A673 (cell line): ENCODE measurements around the gene CDK1. TPM values are rescaled to one million over a fixed set of nuclear protein-coding genes. Genes with fewer than 3 reads are reported as not detected.

Experiments
- BruUV-seq: library from RNA; stranded (reverse); fragments of 400-500 nt; replicated peaks from 2 replicates; lab custom pipeline; 2021; lab: Mats Ljungman, UMichigan
- CTCF ChIA-PET: fragments of 300-600 bp; sonication (Branson Sonifier 250); formaldehyde crosslinking; loops from one replicate; lab custom pipeline; 2022; ENCODE audit warnings: antibody characterized with exemption; lab: Charles Lee
- POLR2A ChIA-PET: fragments of 300-600 bp; sonication (Branson Sonifier 250); formaldehyde crosslinking; loops from one replicate; lab custom pipeline; 2022; ENCODE audit warnings: antibody characterized with exemption; ENCODE audit not compliant: low non-redundant PET; lab: Charles Lee
- DNase-seq: peaks from one replicate; pipeline ENCODE4 v3.0.0-alpha.2; 2015; ENCODE audit warnings: low spot score
- H3K27ac ChIP-seq: fragments of 200-600 bp; sonication (generic); 2 replicates; pipeline ENCODE4 v1.5.1; 2016; ENCODE audit warnings: mixed run types, low read depth, mild to moderate bottlenecking, mixed read lengths, antibody characterized with exemption, low read length; ENCODE audit not compliant: poor library complexity, severe bottlenecking
- H3K27me3 ChIP-seq: fragments of 200-600 bp; sonication (generic); replicated peaks from 2 replicates; pipeline ENCODE4 v1.6.1; 2017; ENCODE audit warnings: mixed run types, low read depth, mild to moderate bottlenecking, mixed read lengths, antibody characterized with exemption, low read length; ENCODE audit not compliant: insufficient read depth, poor library complexity
- H3K36me3 ChIP-seq: fragments of 200-600 bp; sonication (generic); 2 replicates; pipeline ENCODE4 v1.6.1; 2016; ENCODE audit warnings: mixed run types, mild to moderate bottlenecking, mixed read lengths, antibody characterized with exemption, low read length; ENCODE audit not compliant: insufficient read depth, poor library complexity, severe bottlenecking
- H3K4me1 ChIP-seq: fragments of 200-600 bp; sonication (generic); 2 replicates; pipeline ENCODE4 v1.6.1; 2017; ENCODE audit warnings: mixed run types, mild to moderate bottlenecking, mixed read lengths, antibody characterized with exemption, low read length; ENCODE audit not compliant: insufficient read depth, poor library complexity, severe bottlenecking
- H3K4me3 ChIP-seq: fragments of 200-600 bp; sonication (generic); 2 replicates; pipeline ENCODE4 v1.5.1; 2016; ENCODE audit warnings: low read depth, mixed run types, mild to moderate bottlenecking, mixed read lengths, low read length; ENCODE audit not compliant: poor library complexity, severe bottlenecking
- H3K9me3 ChIP-seq: fragments of 200-600 bp; sonication (generic); 2 replicates; pipeline ENCODE4 v1.6.1; 2016; ENCODE audit warnings: mixed run types, low read depth, mild to moderate bottlenecking, mixed read lengths, antibody characterized with exemption, low read length; ENCODE audit not compliant: poor library complexity, severe bottlenecking
- EZH2 ChIP-seq: fragments of 200-600 bp; sonication (generic); IDR thresholded peaks from 2 replicates; pipeline ENCODE4 v1.6.1; 2017; ENCODE audit warnings: borderline replicate concordance, low read depth, mild to moderate bottlenecking, mixed read lengths, antibody characterized with exemption, low read length; ENCODE audit not compliant: poor library complexity, severe bottlenecking
- intact Hi-C: fragments of 100-400 bp; cut with micrococcal nuclease; formaldehyde crosslinking; loops from one replicate; pipeline ENCODE4 v1.10.0; 2022; ENCODE audit not compliant: unreplicated experiment
- total RNA-seq: library from RNA; stranded (reverse); gene quantifications from 2 replicates; pipeline ENCODE4 v1.2.3, GENCODE V29; 2021
- TF ChIP-seq, protein P1 (sequence below): fragments of 300-800, 200-600 bp; sonication (generic); conservative IDR thresholded peaks from 2 replicates; pipeline ENCODE4 v1.5.1; 2017; ENCODE audit warnings: low read depth, mild to moderate bottlenecking, antibody characterized with exemption, low read length, moderate library complexity, mixed read lengths

The CDK1 gene
- total RNA-seq, 1 experiment from 2014 or later, result 168 TPM

- intact Hi-C loops, result no loop called here
- BruUV-seq, result no TSS peak
- Histone ChIP-seq H3K9me3 (no peaks in the 10 kb centered on the region), H3K27me3 (no peaks in the 10 kb centered on the region), H3K4me1 (peaks cover 3% of the 10 kb centered on the region), H3K36me3 (no peaks in the 10 kb centered on the region), H3K4me3 (no peak overlapping the region), H3K27ac (no peak overlapping the region)
- DNase-seq, result no peak
- ChIA-PET POLR2A (no interaction called here), CTCF (no interaction called here)
- no peak for TF ChIP-seq EZH2
- TF ChIP-seq, protein P1, sequence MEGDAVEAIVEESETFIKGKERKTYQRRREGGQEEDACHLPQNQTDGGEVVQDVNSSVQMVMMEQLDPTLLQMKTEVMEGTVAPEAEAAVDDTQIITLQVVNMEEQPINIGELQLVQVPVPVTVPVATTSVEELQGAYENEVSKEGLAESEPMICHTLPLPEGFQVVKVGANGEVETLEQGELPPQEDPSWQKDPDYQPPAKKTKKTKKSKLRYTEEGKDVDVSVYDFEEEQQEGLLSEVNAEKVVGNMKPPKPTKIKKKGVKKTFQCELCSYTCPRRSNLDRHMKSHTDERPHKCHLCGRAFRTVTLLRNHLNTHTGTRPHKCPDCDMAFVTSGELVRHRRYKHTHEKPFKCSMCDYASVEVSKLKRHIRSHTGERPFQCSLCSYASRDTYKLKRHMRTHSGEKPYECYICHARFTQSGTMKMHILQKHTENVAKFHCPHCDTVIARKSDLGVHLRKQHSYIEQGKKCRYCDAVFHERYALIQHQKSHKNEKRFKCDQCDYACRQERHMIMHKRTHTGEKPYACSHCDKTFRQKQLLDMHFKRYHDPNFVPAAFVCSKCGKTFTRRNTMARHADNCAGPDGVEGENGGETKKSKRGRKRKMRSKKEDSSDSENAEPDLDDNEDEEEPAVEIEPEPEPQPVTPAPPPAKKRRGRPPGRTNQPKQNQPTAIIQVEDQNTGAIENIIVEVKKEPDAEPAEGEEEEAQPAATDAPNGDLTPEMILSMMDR, result no peak
Measured at GRCh38 chr10:60757420-60757895, 20.8 kb upstream of the CDK1 start.

GRCh38 chr10:60759181-60759580, 19.1 kb upstream of the CDK1 start:
- no peak for TF ChIP-seq EZH2
- TF ChIP-seq, protein P1, result no peak
- no TSS peak for BruUV-seq
- no peak overlapping the region for H3K27ac ChIP-seq
- ChIA-PET CTCF (interaction anchor here (1.2 kb wide), 1 partner anchor 113 kb away, joined by 4 read pairs; no protein-coding TSS in a partner anchor), POLR2A (no interaction called here)
- intact Hi-C loops, result no loop called here
- no peaks in the 10 kb centered on the region for H3K27me3 ChIP-seq
- no peak for DNase-seq
- H3K4me1 ChIP-seq, result peaks cover 3% of the 10 kb centered on the region
- H3K9me3 ChIP-seq, result no peaks in the 10 kb centered on the region
- no peaks in the 10 kb centered on the region for H3K36me3 ChIP-seq
- H3K4me3 ChIP-seq, result no peak overlapping the region

- TF ChIP-seq, protein P1, result no peak
- no peak for TF ChIP-seq EZH2
- no peak overlapping the region for H3K27ac ChIP-seq
- POLR2A ChIA-PET, result no interaction called here
- DNase-seq, result no peak
- intact Hi-C loops, result no loop called here
- no TSS peak for BruUV-seq
- H3K27me3 ChIP-seq, result no peaks in the 10 kb centered on the region
- no peak overlapping the region for H3K4me3 ChIP-seq
- no peaks in the 10 kb centered on the region for H3K9me3 ChIP-seq
- CTCF ChIA-PET, result no interaction called here
- no peaks in the 10 kb centered on the region for H3K36me3 ChIP-seq
- H3K4me1 ChIP-seq, result peaks cover 3% of the 10 kb centered on the region
Measured at GRCh38 chr10:60760711-60761210, 17.5 kb upstream of the CDK1 start.
